ENCODE results near the gene HES1. TPM values are rescaled to one million over a fixed set of nuclear protein-coding genes. Genes with fewer than 3 reads are reported as not detected.

Gene HES1
- total and polyA plus RNA-seq, 8 donors, result 18.1 to 133 (median 98.3) TPM

DNA sequence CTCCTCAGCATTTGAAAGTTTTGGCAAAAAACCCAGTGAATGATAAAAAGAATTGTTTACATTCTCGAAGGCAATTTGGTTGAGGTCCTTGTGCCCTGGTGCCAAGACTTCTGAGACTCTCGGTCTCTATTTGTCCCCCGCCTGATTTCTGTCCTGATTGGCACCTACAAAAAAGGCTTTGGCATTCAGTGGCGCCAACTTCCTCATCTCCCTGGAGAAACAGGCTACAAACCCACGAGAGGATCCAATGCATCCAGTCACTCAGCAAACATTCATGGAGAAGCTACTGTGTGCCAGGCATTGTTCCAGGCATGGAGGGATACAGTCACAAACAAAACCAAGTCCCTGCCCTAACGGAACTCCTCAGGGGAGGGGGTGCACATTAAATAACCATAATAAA is 42.7 kb downstream of the HES1 start:
- TF ChIP-seq, protein P1, sequence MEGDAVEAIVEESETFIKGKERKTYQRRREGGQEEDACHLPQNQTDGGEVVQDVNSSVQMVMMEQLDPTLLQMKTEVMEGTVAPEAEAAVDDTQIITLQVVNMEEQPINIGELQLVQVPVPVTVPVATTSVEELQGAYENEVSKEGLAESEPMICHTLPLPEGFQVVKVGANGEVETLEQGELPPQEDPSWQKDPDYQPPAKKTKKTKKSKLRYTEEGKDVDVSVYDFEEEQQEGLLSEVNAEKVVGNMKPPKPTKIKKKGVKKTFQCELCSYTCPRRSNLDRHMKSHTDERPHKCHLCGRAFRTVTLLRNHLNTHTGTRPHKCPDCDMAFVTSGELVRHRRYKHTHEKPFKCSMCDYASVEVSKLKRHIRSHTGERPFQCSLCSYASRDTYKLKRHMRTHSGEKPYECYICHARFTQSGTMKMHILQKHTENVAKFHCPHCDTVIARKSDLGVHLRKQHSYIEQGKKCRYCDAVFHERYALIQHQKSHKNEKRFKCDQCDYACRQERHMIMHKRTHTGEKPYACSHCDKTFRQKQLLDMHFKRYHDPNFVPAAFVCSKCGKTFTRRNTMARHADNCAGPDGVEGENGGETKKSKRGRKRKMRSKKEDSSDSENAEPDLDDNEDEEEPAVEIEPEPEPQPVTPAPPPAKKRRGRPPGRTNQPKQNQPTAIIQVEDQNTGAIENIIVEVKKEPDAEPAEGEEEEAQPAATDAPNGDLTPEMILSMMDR (IDR thresholded peaks at IDR 0.05), result no peak
- Histone ChIP-seq H3K27ac (no peak overlapping the region), H3K4me3 (no peak overlapping the region), H3K36me3 (no peaks in the 10 kb centered on the region), H3K27me3 (no peaks in the 10 kb centered on the region), H3K4me1 (peaks cover 7 to 9% of the 10 kb centered on the region in 2 donors), H3K9me3 (no peaks in the 10 kb centered on the region)
- ATAC-seq, result no peak
- DNase-seq, result no peak
- intact Hi-C loops (cut with DNase I), result no loop called here

DNA sequence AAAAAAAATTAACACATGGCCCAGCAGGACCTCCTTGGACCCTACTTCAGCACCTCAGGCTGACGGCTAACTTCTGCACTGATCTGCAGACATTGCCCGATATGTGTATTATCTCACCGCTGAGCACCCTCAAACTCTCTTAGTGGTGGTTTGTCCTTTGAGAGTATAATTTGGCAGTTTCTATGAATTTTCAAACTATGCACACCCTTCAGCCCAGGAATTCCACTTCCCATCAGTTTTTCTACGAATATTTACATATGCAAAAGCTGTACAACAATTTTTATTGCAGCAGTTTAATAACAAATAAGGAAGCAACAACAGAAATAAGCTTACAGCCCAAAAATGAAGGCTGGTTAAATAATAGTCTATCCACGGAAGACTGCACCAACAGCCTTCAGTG is 44.6 kb downstream of the HES1 start:
- no peaks in the 10 kb centered on the region for H3K27me3 ChIP-seq
- TF ChIP-seq, protein P1 (IDR thresholded peaks at IDR 0.05), result no peak
- peaks cover 7 to 9% of the 10 kb centered on the region in 2 donors for H3K4me1 ChIP-seq
- H3K4me3 ChIP-seq, result no peak overlapping the region
- H3K36me3 ChIP-seq, result no peaks in the 10 kb centered on the region
- DNase-seq (no peak), ATAC-seq (no peak)
- no peak overlapping the region for H3K27ac ChIP-seq
- H3K9me3 ChIP-seq, result no peaks in the 10 kb centered on the region
- intact Hi-C loops (cut with DNase I), result no loop called here

DNA sequence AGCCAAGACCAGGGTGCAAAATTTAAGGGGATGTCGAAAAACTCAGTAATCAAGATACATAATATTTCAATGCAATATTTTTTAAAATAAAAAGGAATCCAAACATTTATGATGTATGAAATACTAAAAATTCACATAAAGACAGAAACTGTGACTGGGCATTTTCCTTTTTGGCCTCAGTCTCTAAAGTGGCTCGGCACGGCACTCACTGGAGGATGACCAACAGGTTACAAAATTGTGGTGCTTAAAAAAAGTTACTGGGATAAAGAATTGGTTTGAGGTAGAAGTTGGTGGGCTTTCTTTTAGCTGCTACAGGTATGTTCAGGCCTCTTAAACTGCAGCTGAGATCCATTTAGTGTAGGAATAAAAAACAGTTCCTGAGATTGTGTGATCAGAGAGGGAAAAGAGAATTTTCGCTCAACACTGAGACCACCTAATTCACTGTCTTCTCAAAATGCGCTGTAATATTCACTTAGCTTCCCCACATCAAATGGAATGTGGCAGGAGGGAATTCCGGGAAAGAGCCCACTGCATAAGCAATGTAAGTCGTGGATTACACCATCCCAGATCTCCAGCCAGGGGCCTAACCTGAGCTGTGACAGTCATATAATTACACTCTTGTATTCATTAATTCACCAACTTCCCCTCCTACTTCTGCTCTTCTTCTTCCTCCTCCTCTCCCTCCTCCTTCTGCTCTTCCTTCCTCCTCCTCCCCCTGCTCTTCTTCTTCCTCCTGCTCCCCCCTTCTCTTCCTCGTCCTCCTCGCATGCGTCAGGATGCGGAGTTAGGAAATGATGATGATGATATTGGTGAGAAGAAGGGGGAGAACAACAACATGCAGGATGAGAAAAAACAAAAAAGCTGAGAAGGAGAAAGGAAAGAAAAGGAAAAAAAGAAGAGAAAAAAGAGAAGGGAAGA is 45.9 kb downstream of the HES1 start:
- Histone ChIP-seq H3K27ac (no peak overlapping the region), H3K4me3 (no peak overlapping the region), H3K36me3 (no peaks in the 10 kb centered on the region), H3K27me3 (no peaks in the 10 kb centered on the region), H3K4me1 (peaks cover 1 to 9% of the 10 kb centered on the region in 2 donors), H3K9me3 (no peaks in the 10 kb centered on the region)
- TF ChIP-seq, protein P1 (IDR thresholded peaks at IDR 0.05), result no peak
- ATAC-seq (no peak), DNase-seq (no peak)
- intact Hi-C loops (cut with DNase I), result no loop called here

DNA sequence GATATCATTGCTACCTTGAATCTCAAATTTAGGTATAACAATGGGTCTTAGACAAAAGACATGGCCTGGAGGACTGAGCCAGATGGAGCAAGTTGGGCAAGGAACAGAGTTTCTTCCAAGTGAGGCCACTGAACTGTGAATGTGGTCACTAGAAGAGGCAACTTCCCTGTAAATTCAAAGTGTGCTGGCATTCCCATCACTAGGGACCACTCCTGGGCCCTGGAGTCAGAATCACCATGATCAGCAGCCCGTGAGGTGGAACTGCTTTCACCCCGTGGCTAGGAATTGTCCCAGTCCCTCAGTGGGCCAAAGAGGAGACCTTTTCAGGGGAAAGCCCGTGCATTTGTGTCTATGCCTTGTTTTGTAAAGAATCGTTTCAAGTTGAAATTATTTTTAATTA is 47.3 kb downstream of the HES1 start:
- ATAC-seq, result no peak
- no peaks in the 10 kb centered on the region for H3K9me3 ChIP-seq
- no peak for DNase-seq
- no peak overlapping the region for H3K4me3 ChIP-seq
- TF ChIP-seq, protein P1 (IDR thresholded peaks at IDR 0.05), result no peak
- no peaks in the 10 kb centered on the region for H3K27me3 ChIP-seq
- H3K27ac ChIP-seq, result no peak overlapping the region
- H3K4me1 ChIP-seq, result no peaks in the 10 kb centered on the region
- H3K36me3 ChIP-seq, result no peaks in the 10 kb centered on the region
- intact Hi-C loops (cut with DNase I), result no loop called here

DNA sequence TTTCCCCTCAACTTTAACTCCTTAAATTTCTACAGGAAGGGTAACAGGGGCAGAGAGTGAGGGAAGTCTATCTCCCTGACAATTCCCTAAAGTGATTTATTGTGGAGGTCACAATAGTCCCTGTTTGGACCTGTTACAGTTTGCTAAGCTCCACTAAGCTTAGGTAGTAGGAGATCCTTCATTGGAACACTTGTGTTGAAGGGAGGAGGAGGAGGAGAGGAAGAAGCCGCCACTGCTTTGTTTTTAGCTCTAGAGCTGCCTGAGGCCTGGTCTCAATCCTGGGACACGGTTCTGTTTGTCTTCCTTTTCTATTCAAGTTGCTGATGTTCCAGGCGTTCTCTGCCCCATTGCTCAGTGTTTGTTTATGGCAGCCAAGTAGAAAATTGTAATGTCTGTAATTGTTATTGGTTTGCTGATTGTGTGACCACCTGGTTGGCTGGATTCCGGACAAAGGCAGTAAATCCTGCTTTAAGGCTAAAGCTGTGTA is 48.4 kb downstream of the HES1 start:
- Histone ChIP-seq H3K27ac (no peak overlapping the region), H3K36me3 (no peaks in the 10 kb centered on the region), H3K4me3 (no peak overlapping the region), H3K9me3 (no peaks in the 10 kb centered on the region), H3K27me3 (no peaks in the 10 kb centered on the region), H3K4me1 (peaks cover 0 to 3% of the 10 kb centered on the region in 2 donors)
- no peak for DNase-seq
- intact Hi-C loops (cut with DNase I), result no loop called here
- TF ChIP-seq, protein P1 (IDR thresholded peaks at IDR 0.05), result no peak
- ATAC-seq, result no peak

Measured in left lung (tissue), 10 donors.